ENCODE measurements around the gene GALNT9.

DNA sequence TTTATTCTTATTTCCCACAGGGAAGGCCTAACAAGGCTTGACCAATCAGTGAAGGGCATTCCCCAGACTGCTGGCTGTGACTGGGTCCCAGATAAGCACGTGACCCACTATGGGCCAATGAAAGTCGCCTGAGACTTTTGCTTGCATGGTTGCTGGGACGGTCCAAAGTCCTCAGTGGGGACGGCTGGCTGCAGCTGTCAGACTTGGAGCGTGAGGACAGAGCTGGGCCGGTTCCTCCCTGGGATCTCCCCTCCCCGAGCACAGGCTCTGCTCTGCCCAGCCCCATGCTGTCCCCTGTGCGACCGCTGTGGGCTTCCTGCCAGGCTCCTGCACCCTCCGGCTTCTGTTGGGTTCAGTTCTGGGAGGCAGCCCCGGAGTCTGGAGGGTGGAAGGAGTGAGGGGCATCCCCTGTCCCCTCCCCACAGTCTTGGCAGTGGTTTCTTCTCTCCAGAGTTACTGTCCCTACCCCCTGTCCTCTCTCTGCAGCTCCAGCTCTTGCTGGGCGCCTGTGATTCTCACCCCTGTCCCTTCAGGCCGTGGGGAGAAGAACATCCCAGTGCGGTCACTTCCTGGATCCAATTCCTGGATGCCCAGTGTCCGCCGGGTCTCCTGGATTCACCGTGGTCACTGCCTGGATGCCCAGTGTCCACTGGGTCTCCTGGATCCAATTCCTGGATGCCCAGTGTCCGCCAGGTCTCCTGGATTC, 50.1 kb downstream of the GALNT9 start:
- TF ChIP-seq, protein P1, sequence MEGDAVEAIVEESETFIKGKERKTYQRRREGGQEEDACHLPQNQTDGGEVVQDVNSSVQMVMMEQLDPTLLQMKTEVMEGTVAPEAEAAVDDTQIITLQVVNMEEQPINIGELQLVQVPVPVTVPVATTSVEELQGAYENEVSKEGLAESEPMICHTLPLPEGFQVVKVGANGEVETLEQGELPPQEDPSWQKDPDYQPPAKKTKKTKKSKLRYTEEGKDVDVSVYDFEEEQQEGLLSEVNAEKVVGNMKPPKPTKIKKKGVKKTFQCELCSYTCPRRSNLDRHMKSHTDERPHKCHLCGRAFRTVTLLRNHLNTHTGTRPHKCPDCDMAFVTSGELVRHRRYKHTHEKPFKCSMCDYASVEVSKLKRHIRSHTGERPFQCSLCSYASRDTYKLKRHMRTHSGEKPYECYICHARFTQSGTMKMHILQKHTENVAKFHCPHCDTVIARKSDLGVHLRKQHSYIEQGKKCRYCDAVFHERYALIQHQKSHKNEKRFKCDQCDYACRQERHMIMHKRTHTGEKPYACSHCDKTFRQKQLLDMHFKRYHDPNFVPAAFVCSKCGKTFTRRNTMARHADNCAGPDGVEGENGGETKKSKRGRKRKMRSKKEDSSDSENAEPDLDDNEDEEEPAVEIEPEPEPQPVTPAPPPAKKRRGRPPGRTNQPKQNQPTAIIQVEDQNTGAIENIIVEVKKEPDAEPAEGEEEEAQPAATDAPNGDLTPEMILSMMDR (IDR thresholded peaks at IDR 0.05) = no peak
- TF ChIP-seq EP300 (IDR thresholded peaks at IDR 0.05) = no peak
- no peak for TF ChIP-seq POLR2A (IDR thresholded peaks at IDR 0.05)
- no peak for TF ChIP-seq POLR2AphosphoS5 (IDR thresholded peaks at IDR 0.05)
